HG02571 (cell line): ENCODE measurements around the gene FIBP.

Experiments
- ATAC-seq: cut with Tn5 transposase; IDR thresholded peaks from one replicate; pipeline ENCODE4 v1.9.1; 2021; ENCODE audit warnings: mild to moderate bottlenecking, moderate library complexity; ENCODE audit not compliant: unreplicated experiment

Gene FIBP

GRCh38 chr11:65888163-65888814 lies at the start of gene FIBP:
Gene FIBP, minus strand, starts transcription at chr11:65888471. Its CDS starts 53 bp downstream, at chr11:65888418.
- ATAC-seq, result peak; percentile 40

GRCh38 chr11:65937766-65938165 lies 49.5 kb upstream of the FIBP start:
- ATAC-seq, result no peak

GRCh38 chr11:65934014-65934413 lies 45.7 kb upstream of the FIBP start:
- ATAC-seq, result no peak

- ATAC-seq, result no peak
Observed at GRCh38 chr11:65932558-65932919, 44.3 kb upstream of the FIBP start.

- ATAC-seq, result no peak
Observed at GRCh38 chr11:65931773-65932557, 43.7 kb upstream of the FIBP start.

GRCh38 chr11:65928667-65929066 lies 40.4 kb upstream of the FIBP start:
- no peak for ATAC-seq

- ATAC-seq, result peak; percentile 68
Observed at GRCh38 chr11:65927904-65928397, 39.7 kb upstream of the FIBP start.

GRCh38 chr11:65925397-65925796 lies 37.1 kb upstream of the FIBP start:
- ATAC-seq, result no peak

GRCh38 chr11:65922565-65922964 lies 34.3 kb upstream of the FIBP start:
- no peak for ATAC-seq

- ATAC-seq, result no peak
Observed at GRCh38 chr11:65921876-65922275, 33.6 kb upstream of the FIBP start.

GRCh38 chr11:65921033-65921555 lies 32.8 kb upstream of the FIBP start:
- no peak for ATAC-seq

- ATAC-seq, result no peak
Observed at GRCh38 chr11:65920372-65920802, 32.1 kb upstream of the FIBP start.

- peak; percentile 37 for ATAC-seq
Observed at GRCh38 chr11:65919573-65920371, 31.5 kb upstream of the FIBP start.

- peak; percentile 73 for ATAC-seq
Observed at GRCh38 chr11:65919141-65919572, 30.9 kb upstream of the FIBP start, which contains the start of gene DRAP1. Gene DRAP1, plus strand, starts transcription at chr11:65919426. Its CDS starts 76 bp downstream, at chr11:65919502.

- ATAC-seq, result peak; percentile 53
Observed at GRCh38 chr11:65918211-65919140, 30.2 kb upstream of the FIBP start, which contains the start of gene C11orf68. Gene C11orf68, minus strand, starts transcription at chr11:65919062. Its CDS starts 31 bp downstream, at chr11:65919031.

- ATAC-seq, result no peak
Observed at GRCh38 chr11:65917434-65918210, 29.4 kb upstream of the FIBP start.

GRCh38 chr11:65917077-65917433 lies 28.8 kb upstream of the FIBP start:
- ATAC-seq, result no peak

GRCh38 chr11:65916391-65916790 lies 28.1 kb upstream of the FIBP start:
- ATAC-seq, result no peak

GRCh38 chr11:65915821-65916251 lies 27.6 kb upstream of the FIBP start:
- no peak for ATAC-seq
